ENCODE data around the gene SCAMP4.

The SCAMP4 gene

DNA sequence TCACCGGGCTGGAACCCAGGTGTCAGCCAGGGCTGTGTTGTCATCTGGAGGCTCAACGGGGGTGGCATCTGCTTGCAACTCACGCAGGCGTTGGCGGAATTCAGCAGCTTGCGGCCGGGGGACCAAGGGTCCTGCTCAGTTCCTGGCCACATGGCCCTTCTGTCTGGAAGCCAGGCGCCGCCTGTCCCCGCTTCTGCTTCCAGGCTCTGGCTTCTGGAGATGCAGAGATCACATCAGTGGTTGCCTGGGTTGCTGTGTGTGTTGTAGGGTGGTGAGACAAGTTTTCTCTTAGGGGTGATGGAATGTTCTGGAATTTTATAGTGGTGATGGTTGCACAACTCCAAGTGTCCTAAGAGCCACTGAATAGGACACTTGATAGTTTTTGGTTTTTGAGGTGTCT is 5.0 kb downstream of the SCAMP4 start:
- Mint-ChIP-seq H3K4me3 (no peak overlapping the region), H3K36me3 (ENCODE audit: low read depth) (peaks cover 19% of the 10 kb centered on the region), H3K4me1 (peaks cover 9% of the 10 kb centered on the region), H3K27me3 (ENCODE audit: low read depth, poor library complexity) (no peaks in the 10 kb centered on the region), H3K27ac (no peak overlapping the region), H3K9me3 (no peaks in the 10 kb centered on the region)
- TF ChIP-seq CTCF (IDR thresholded peaks at IDR 0.05): no peak
- DNase-seq: no peak

GRCh38 chr19:1911098-1911497 is 5.9 kb downstream of the SCAMP4 start:
- Mint-ChIP-seq H3K27me3 (ENCODE audit: low read depth, poor library complexity) (no peaks in the 10 kb centered on the region), H3K4me3 (no peak overlapping the region), H3K36me3 (ENCODE audit: low read depth) (peaks cover 19% of the 10 kb centered on the region), H3K27ac (no peak overlapping the region), H3K4me1 (peaks cover 3% of the 10 kb centered on the region), H3K9me3 (no peaks in the 10 kb centered on the region)
- TF ChIP-seq CTCF (IDR thresholded peaks at IDR 0.05): no peak
- no peak for DNase-seq

DNA sequence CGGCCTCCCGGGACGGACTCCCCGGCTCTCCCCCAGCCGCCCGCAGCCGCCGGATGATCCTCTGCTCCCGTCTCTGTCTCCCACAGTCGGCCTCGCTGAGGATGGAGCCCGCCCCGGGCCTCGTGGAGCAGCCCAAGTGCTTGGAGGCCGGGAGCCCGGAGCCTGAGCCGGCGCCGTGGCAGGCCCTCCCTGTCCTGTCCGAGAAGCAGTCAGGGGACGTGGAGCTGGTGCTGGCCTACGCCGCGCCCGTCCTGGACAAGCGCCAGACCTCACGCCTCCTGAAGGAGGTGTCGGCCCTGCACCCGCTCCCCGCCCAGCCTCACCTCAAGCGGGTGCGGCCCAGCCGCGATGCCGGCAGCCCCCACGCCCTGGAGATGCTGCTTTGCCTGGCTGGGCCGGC is 6.8 kb downstream of the SCAMP4 start:
- Mint-ChIP-seq H3K4me1 (peaks cover 3% of the 10 kb centered on the region), H3K4me3 (no peak overlapping the region), H3K9me3 (no peaks in the 10 kb centered on the region), H3K36me3 (ENCODE audit: low read depth) (peaks cover 19% of the 10 kb centered on the region), H3K27me3 (ENCODE audit: low read depth, poor library complexity) (no peaks in the 10 kb centered on the region), H3K27ac (no peak overlapping the region)
- DNase-seq: no peak
- no peak for TF ChIP-seq CTCF (IDR thresholded peaks at IDR 0.05)

- H3K27ac Mint-ChIP-seq: no peak overlapping the region
- DNase-seq: no peak
- no peaks in the 10 kb centered on the region for H3K9me3 Mint-ChIP-seq
- H3K4me1 Mint-ChIP-seq: peaks cover 3% of the 10 kb centered on the region
- H3K36me3 Mint-ChIP-seq (ENCODE audit: low read depth): peaks cover 19% of the 10 kb centered on the region
- no peak for TF ChIP-seq CTCF (IDR thresholded peaks at IDR 0.05)
- no peak overlapping the region for H3K4me3 Mint-ChIP-seq
- H3K27me3 Mint-ChIP-seq (ENCODE audit: low read depth, poor library complexity): no peaks in the 10 kb centered on the region
These were observed 7.7 kb downstream of the SCAMP4 start for GRCh38 chr19:1912760-1913505.

- Mint-ChIP-seq H3K27ac (no peak overlapping the region), H3K36me3 (ENCODE audit: low read depth) (peaks cover 23% of the 10 kb centered on the region), H3K9me3 (no peaks in the 10 kb centered on the region), H3K4me3 (no peak overlapping the region), H3K27me3 (ENCODE audit: low read depth, poor library complexity) (no peaks in the 10 kb centered on the region), H3K4me1 (no peaks in the 10 kb centered on the region)
- no peak for TF ChIP-seq CTCF (IDR thresholded peaks at IDR 0.05)
- DNase-seq: no peak
These were observed 8.8 kb downstream of the SCAMP4 start for GRCh38 chr19:1913781-1914577.
